H9 (cell line): ENCODE measurements around the gene CORT. TPM values are rescaled to one million over a fixed set of nuclear protein-coding genes. Genes with fewer than 3 reads are reported as not detected.

ENCODE experiments used
- DNase-seq: peaks from one replicate; pipeline ENCODE4 v3.0.0-alpha.2; 2017
- H2AFZ ChIP-seq: one replicate; pipeline ENCODE4 v1.6.1; 2013; ENCODE audit warnings: mild to moderate bottlenecking, low read length, control low read depth, moderate library complexity
- H2AK5ac ChIP-seq: 2 replicates; pipeline ENCODE4 v1.6.1; 2013; ENCODE audit warnings: low read length, control low read depth, mixed read lengths; ENCODE audit not compliant: insufficient read length
- H2BK120ac ChIP-seq: one replicate; pipeline ENCODE4 v1.6.1; 2013; ENCODE audit warnings: low read depth, mild to moderate bottlenecking, low read length, control low read depth, inconsistent platforms; ENCODE audit not compliant: poor library complexity, severe bottlenecking
- H2BK12ac ChIP-seq: 2 replicates; pipeline ENCODE4 v1.6.1; 2013; ENCODE audit warnings: low read length, control low read depth, mixed read lengths, low read depth; ENCODE audit not compliant: insufficient read length
- H2BK15ac ChIP-seq: 2 replicates; pipeline ENCODE4 v1.6.1; 2013; ENCODE audit warnings: low read depth, low read length, control low read depth
- H2BK20ac ChIP-seq: one replicate; pipeline ENCODE4 v1.6.1; 2013; ENCODE audit warnings: low read depth, mild to moderate bottlenecking, low read length, control low read depth, inconsistent platforms; ENCODE audit not compliant: poor library complexity, severe bottlenecking
- H2BK5ac ChIP-seq: 2 replicates; pipeline ENCODE4 v1.6.1; 2013; ENCODE audit warnings: low read length, control low read depth, mixed read lengths; ENCODE audit not compliant: insufficient read length
- H3K14ac ChIP-seq: 2 replicates; pipeline ENCODE4 v1.6.1; 2013; ENCODE audit warnings: low read length, control low read depth; ENCODE audit not compliant: insufficient read depth
- H3K18ac ChIP-seq: 2 replicates; pipeline ENCODE4 v1.6.1; 2013; ENCODE audit warnings: low read depth, mild to moderate bottlenecking, mixed read lengths, low read length, control low read depth; ENCODE audit not compliant: insufficient read length
- H3K23ac ChIP-seq: 2 replicates; pipeline ENCODE4 v1.6.1; 2013; ENCODE audit warnings: low read length, control low read depth, mixed read lengths, low read depth; ENCODE audit not compliant: insufficient read length
- H3K23me2 ChIP-seq: 2 replicates; pipeline ENCODE4 v1.6.1; 2013; ENCODE audit warnings: low read depth, mild to moderate bottlenecking, mixed read lengths, low read length, control low read depth; ENCODE audit not compliant: insufficient read length, poor library complexity, severe bottlenecking
- H3K27ac ChIP-seq: 2 replicates; pipeline ENCODE4 v1.5.1; 2013; ENCODE audit warnings: low read length, control low read depth, mixed read lengths, low read depth; ENCODE audit not compliant: insufficient read length
- H3K27me3 ChIP-seq: 2 replicates; pipeline ENCODE4 v1.6.1; 2013; ENCODE audit warnings: low read length, control low read depth, inconsistent platforms; ENCODE audit not compliant: insufficient read depth
- H3K4ac ChIP-seq: 2 replicates; pipeline ENCODE4 v1.6.1; 2013; ENCODE audit warnings: low read depth, mild to moderate bottlenecking, control low read depth, inconsistent platforms, low read length, moderate library complexity
- H3K4me1 ChIP-seq: 2 replicates; pipeline ENCODE4 v1.6.1; 2013; ENCODE audit warnings: low read length, control low read depth, inconsistent platforms; ENCODE audit not compliant: insufficient read depth
- H3K4me2 ChIP-seq: 2 replicates; pipeline ENCODE4 v1.6.1; 2013; ENCODE audit warnings: low read length, control low read depth, mixed read lengths; ENCODE audit not compliant: insufficient read length, insufficient read depth
- H3K56ac ChIP-seq: 2 replicates; pipeline ENCODE4 v1.6.1; 2013; ENCODE audit warnings: low read depth, mild to moderate bottlenecking, mixed read lengths, low read length, control low read depth; ENCODE audit not compliant: insufficient read length
- H3K79me1 ChIP-seq: 2 replicates; pipeline ENCODE4 v1.6.1; 2013; ENCODE audit warnings: low read depth, mild to moderate bottlenecking, moderate library complexity, low read length, control low read depth, inconsistent platforms; ENCODE audit not compliant: insufficient read depth, poor library complexity, severe bottlenecking
- H3K79me2 ChIP-seq: 2 replicates; pipeline ENCODE4 v1.6.1; 2013; ENCODE audit warnings: low read length, control low read depth, inconsistent platforms; ENCODE audit not compliant: insufficient read depth
- H3K9ac ChIP-seq: 2 replicates; pipeline ENCODE4 v1.6.1; 2013; ENCODE audit warnings: low read length, control low read depth, mixed read lengths; ENCODE audit not compliant: insufficient read length; ENCODE audit errors: extremely low read depth
- H3K9me3 ChIP-seq: one replicate; pipeline ENCODE4 v1.6.1; 2013; ENCODE audit warnings: low read depth, low read length, inconsistent platforms; ENCODE audit not compliant: control insufficient read depth
- H3T11ph ChIP-seq: one replicate; pipeline ENCODE4 v1.6.1; 2013; ENCODE audit warnings: mild to moderate bottlenecking, low read length, control low read depth, inconsistent platforms
- H4K20me1 ChIP-seq: one replicate; pipeline ENCODE4 v1.6.1; 2013; ENCODE audit not compliant: control insufficient read depth, insufficient read length, insufficient read depth
- H4K5ac ChIP-seq: 2 replicates; pipeline ENCODE4 v1.6.1; 2013; ENCODE audit warnings: low read depth, mild to moderate bottlenecking, mixed read lengths, low read length, control low read depth; ENCODE audit not compliant: insufficient read length
- H4K8ac ChIP-seq: replicated peaks from 2 replicates; pipeline ENCODE4 v1.6.1; 2013; ENCODE audit warnings: low read length, control low read depth, mixed read lengths, low read depth; ENCODE audit not compliant: insufficient read length
- H4K91ac ChIP-seq: 2 replicates; pipeline ENCODE4 v1.6.1; 2013; ENCODE audit warnings: low read depth, mild to moderate bottlenecking, moderate library complexity, mixed read lengths, low read length, control low read depth; ENCODE audit not compliant: insufficient read length
- H3K27ac Mint-ChIP-seq, 3 experiments: 2 replicates in 2 of 3; 3 replicates in 1 of 3; pipeline ENCODE4 v1.8.0; 2020 to 2021; ENCODE audit warnings: mixed read lengths in 3 of 3, mild to moderate bottlenecking in 1 of 3, moderate library complexity in 1 of 3
- H3K27me3 Mint-ChIP-seq: 2 replicates; pipeline ENCODE4 v1.8.0; 2021; ENCODE audit warnings: low read depth, mild to moderate bottlenecking, moderate library complexity, mixed read lengths
- H3K36me3 Mint-ChIP-seq, 3 experiments: 2 replicates in 2 of 3; 3 replicates in 1 of 3; pipeline ENCODE4 v1.8.0; 2020 to 2021; ENCODE audit warnings: low read depth in 3 of 3, mixed read lengths in 3 of 3; ENCODE audit not compliant: insufficient read depth in 1 of 3
- H3K4me1 Mint-ChIP-seq, 2 experiments: 2 replicates each; pipeline ENCODE4 v1.8.0; 2020; ENCODE audit warnings: mixed read lengths in 2 of 2
- H3K4me3 Mint-ChIP-seq, 2 experiments: 2 replicates in 1 of 2; 3 replicates in 1 of 2; pipeline ENCODE4 v1.8.0; 2020 to 2021; ENCODE audit warnings: mild to moderate bottlenecking in 2 of 2, mixed read lengths in 2 of 2, moderate library complexity in 1 of 2
- H3K9me3 Mint-ChIP-seq, 2 experiments: 2 replicates in 1 of 2; 3 replicates in 1 of 2; pipeline ENCODE4 v1.8.0; 2020; ENCODE audit warnings: mild to moderate bottlenecking in 2 of 2, mixed read lengths in 2 of 2, moderate library complexity in 1 of 2
- WGBS: extraction: QIAGEN DNeasy Blood & Tissue Kit; methylation state at CpG from one replicate; pipeline ENCODE4 v1.1.7; 2013; ENCODE audit warnings: missing lambda C conversion rate, low lambda C conversion rate, mixed read lengths; ENCODE audit not compliant: insufficient read length; ENCODE audit errors: extremely low coverage; 5-methylcytosine and 5-hydroxymethylcytosine counted together
- total RNA-seq: library from RNA; stranded (reverse); gene quantifications from 2 replicates; pipeline ENCODE4 v1.2.1, GENCODE V29; 2021
- TF ChIP-seq, protein P1 (sequence below): fragments of 200-600 bp; sonication (generic); conservative IDR thresholded peaks from 3 replicates; pipeline ENCODE4 v1.8.0; 2021; ENCODE audit warnings: antibody characterized with exemption, mild to moderate bottlenecking

The CORT gene
- total RNA-seq, 1 experiment from 2014 or later = not detected

- no peak overlapping the region for H2BK5ac ChIP-seq
- H3K18ac ChIP-seq = no peak overlapping the region
- no peak overlapping the region for H2BK12ac ChIP-seq
- Mint-ChIP-seq H3K4me3 (no peak overlapping the region), H3K9me3 (no peaks in the 10 kb centered on the region; a peak in 1 of 5 replicates), H3K27ac (peak overlapping the region; percentile 27 to 95 (median 44); a peak in 5 of 7 replicates), H3K4me1 (peaks cover 24 to 33% of the 10 kb centered on the region in 2 experiments), H3K27me3 (no peaks in the 10 kb centered on the region), H3K36me3 (peaks cover 4 to 12% (median 7%) of the 10 kb centered on the region in 3 experiments; a peak in 5 of 7 replicates)
- no peaks in the 10 kb centered on the region for H3K27me3 ChIP-seq
- H3K9ac ChIP-seq = no peak overlapping the region
- no peak overlapping the region for H3K4me2 ChIP-seq
- H2AK5ac ChIP-seq = no peak overlapping the region
- no peaks in the 10 kb centered on the region for H3K23me2 ChIP-seq
- no peak overlapping the region for H3K14ac ChIP-seq
- H2AFZ ChIP-seq = no peak overlapping the region
- no peak overlapping the region for H4K91ac ChIP-seq
- no peak overlapping the region for H4K5ac ChIP-seq
- no peak overlapping the region for H2BK120ac ChIP-seq
- no peak overlapping the region for H3K27ac ChIP-seq
- no peak overlapping the region for H3K23ac ChIP-seq
- no peaks in the 10 kb centered on the region for H3K9me3 ChIP-seq
- no peak overlapping the region for H2BK20ac ChIP-seq
- TF ChIP-seq, protein P1, sequence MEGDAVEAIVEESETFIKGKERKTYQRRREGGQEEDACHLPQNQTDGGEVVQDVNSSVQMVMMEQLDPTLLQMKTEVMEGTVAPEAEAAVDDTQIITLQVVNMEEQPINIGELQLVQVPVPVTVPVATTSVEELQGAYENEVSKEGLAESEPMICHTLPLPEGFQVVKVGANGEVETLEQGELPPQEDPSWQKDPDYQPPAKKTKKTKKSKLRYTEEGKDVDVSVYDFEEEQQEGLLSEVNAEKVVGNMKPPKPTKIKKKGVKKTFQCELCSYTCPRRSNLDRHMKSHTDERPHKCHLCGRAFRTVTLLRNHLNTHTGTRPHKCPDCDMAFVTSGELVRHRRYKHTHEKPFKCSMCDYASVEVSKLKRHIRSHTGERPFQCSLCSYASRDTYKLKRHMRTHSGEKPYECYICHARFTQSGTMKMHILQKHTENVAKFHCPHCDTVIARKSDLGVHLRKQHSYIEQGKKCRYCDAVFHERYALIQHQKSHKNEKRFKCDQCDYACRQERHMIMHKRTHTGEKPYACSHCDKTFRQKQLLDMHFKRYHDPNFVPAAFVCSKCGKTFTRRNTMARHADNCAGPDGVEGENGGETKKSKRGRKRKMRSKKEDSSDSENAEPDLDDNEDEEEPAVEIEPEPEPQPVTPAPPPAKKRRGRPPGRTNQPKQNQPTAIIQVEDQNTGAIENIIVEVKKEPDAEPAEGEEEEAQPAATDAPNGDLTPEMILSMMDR = no peak
- no peak overlapping the region for H2BK15ac ChIP-seq
- H3K56ac ChIP-seq = no peak overlapping the region
- no CpG with 5 or more reads among the region's 4 CpGs for WGBS
- DNase-seq = no peak
- H3K79me2 ChIP-seq = peaks cover 5% of the 10 kb centered on the region; the same call in 1 of the 2 replicates
- peaks cover 2% of the 10 kb centered on the region for H4K20me1 ChIP-seq
- H4K8ac ChIP-seq = no peak overlapping the region
- no peaks in the 10 kb centered on the region for H3K4me1 ChIP-seq
- no peak overlapping the region for H3T11ph ChIP-seq
- peaks cover 9% of the 10 kb centered on the region for H3K79me1 ChIP-seq
- H3K4ac ChIP-seq = no peak overlapping the region
These were observed 39.6 kb downstream of the CORT start for GRCh38 chr1:10489291-10490055.
